Ishikawa (cell line): ENCODE data around the gene LRRC70.

Source experiments
- CEBPB ChIP-seq: IDR thresholded peaks from 2 replicates; pipeline ENCODE4 v1.6.1; 2012
- CREB1 ChIP-seq: IDR thresholded peaks from 2 replicates; pipeline ENCODE4 v1.6.1; 2012; ENCODE audit warnings: low read depth
- EGR1 ChIP-seq: IDR thresholded peaks from 2 replicates; pipeline ENCODE4 v1.6.1; 2012
- EP300 ChIP-seq: IDR thresholded peaks from 2 replicates; pipeline ENCODE4 v1.6.1; 2012; ENCODE audit warnings: borderline replicate concordance
- FOXM1 ChIP-seq: IDR thresholded peaks from 2 replicates; pipeline ENCODE4 v1.6.1; 2012; ENCODE audit warnings: low read depth, borderline replicate concordance
- MAX ChIP-seq: IDR thresholded peaks from 2 replicates; pipeline ENCODE4 v1.6.1; 2012
- NFIC ChIP-seq: IDR thresholded peaks from 2 replicates; pipeline ENCODE4 v1.6.1; 2012
- RAD21 ChIP-seq: IDR thresholded peaks from 2 replicates; pipeline ENCODE4 v1.6.1; 2012; ENCODE audit warnings: low read depth
- REST ChIP-seq: IDR thresholded peaks from 2 replicates; pipeline ENCODE4 v1.6.1; 2012; ENCODE audit warnings: low read depth, mild to moderate bottlenecking
- TAF1 ChIP-seq: IDR thresholded peaks from 2 replicates; pipeline ENCODE4 v1.6.1; 2012; ENCODE audit warnings: low read depth, mild to moderate bottlenecking
- TCF12 ChIP-seq: IDR thresholded peaks from 2 replicates; pipeline ENCODE4 v1.6.1; 2012; ENCODE audit warnings: low read depth
- TEAD4 ChIP-seq: IDR thresholded peaks from 2 replicates; pipeline ENCODE4 v1.6.1; 2012
- USF1 ChIP-seq: IDR thresholded peaks from 2 replicates; pipeline ENCODE4 v1.6.1; 2012
- YY1 ChIP-seq: IDR thresholded peaks from 2 replicates; pipeline ENCODE4 v1.6.1; 2012; ENCODE audit warnings: low read depth
- ZBTB7A ChIP-seq: IDR thresholded peaks from 2 replicates; pipeline ENCODE4 v1.6.1; 2012; ENCODE audit warnings: low read depth

The LRRC70 gene

GRCh38 chr5:62578540-62578939 is at the start of gene LRRC70:
Gene LRRC70, plus strand, starts transcription at chr5:62578819. Its CDS starts 620 bp downstream, at chr5:62579439.
- TF ChIP-seq YY1 (no peak), USF1 (no peak), TEAD4 (no peak), FOXM1 (no peak), EGR1 (no peak), CEBPB (no peak), TAF1 (no peak), EP300 (no peak), TCF12 (no peak), CREB1 (no peak), REST (no peak), NFIC (no peak), RAD21 (no peak)

GRCh38 chr5:62533597-62533996 is 45.0 kb upstream of the LRRC70 start:
- no peak for TF ChIP-seq EP300
- no peak for TF ChIP-seq FOXM1
- TF ChIP-seq EGR1 = no peak
- TF ChIP-seq ZBTB7A = no peak
- no peak for TF ChIP-seq MAX
- no peak for TF ChIP-seq TAF1
- no peak for TF ChIP-seq TCF12
- no peak for TF ChIP-seq REST
- TF ChIP-seq YY1 = no peak
- no peak for TF ChIP-seq RAD21
- no peak for TF ChIP-seq CEBPB
- TF ChIP-seq USF1 = no peak
- no peak for TF ChIP-seq TEAD4
- no peak for TF ChIP-seq NFIC

- TF ChIP-seq FOXM1 (no peak), CEBPB (no peak), CREB1 (no peak), TCF12 (no peak), TEAD4 (no peak), RAD21 (no peak), MAX (no peak), USF1 (no peak), NFIC (no peak), ZBTB7A (no peak), YY1 (no peak)
Observed at GRCh38 chr5:62534461-62535236, 44.0 kb upstream of the LRRC70 start.

GRCh38 chr5:62536232-62536631 is 42.4 kb upstream of the LRRC70 start:
- TF ChIP-seq EP300 (no peak), NFIC (no peak), CEBPB (no peak), TEAD4 (no peak), FOXM1 (no peak), EGR1 (no peak), YY1 (no peak), REST (no peak), TAF1 (no peak), MAX (no peak), RAD21 (no peak), TCF12 (no peak), ZBTB7A (no peak), USF1 (no peak), CREB1 (no peak)
